ENCODE measurements around the gene CCDC187.

GRCh38 chr9:136287960-136288753 is 15.7 kb downstream of the CCDC187 start:
- no peak for TF ChIP-seq CTCF (IDR thresholded peaks at IDR 0.05)
- TF ChIP-seq POLR2A (IDR thresholded peaks at IDR 0.05): no peak
